ENCODE data around the gene CLIC2. TPM values are rescaled to one million over a fixed set of nuclear protein-coding genes. Genes with fewer than 3 reads are reported as not detected.
"Not testable (repeated sequence)": the region's sequence is repeated elsewhere in the genome, so short reads cannot be mapped to it uniquely, and the experiment has no call there.

The CLIC2 gene
- 0.02 TPM in 1 of 2 replicates, not detected in the other for polyA plus RNA-seq (2011; rRNA removed)
- not detected in 2 replicates for polyA minus RNA-seq (2011; rRNA and poly(A)+ RNA removed)

GRCh38 chrX:155334486-155335336, at the start of gene CLIC2:
CLIC2 (minus strand) TSS chrX:155334614; CDS start chrX:155334427, 187 bp downstream.
- Histone ChIP-seq H3K36me3 (ENCODE audit: control insufficient read depth, insufficient read depth, low read length) (no peaks in the 10 kb centered on the region), H3K4me3 (ENCODE audit: low read depth, low read length) (no peak within 1 kb of the TSS), H3K27me3 (ENCODE audit: control insufficient read depth, insufficient read depth, low read length) (no peaks in the 10 kb centered on the region)
- no peak for TF ChIP-seq CTCF (IDR thresholded peaks at IDR 0.05; ENCODE audit: insufficient read depth, low read depth, low read length)
- CTCF ChIA-PET = no interaction called here
- POLR2A ChIA-PET = no interaction called here
- DNase-seq (ENCODE audit: low read depth) = no peak

- POLR2A ChIA-PET; DNase-seq (ENCODE audit: low read depth); H3K4me3 ChIP-seq (ENCODE audit: low read depth, low read length); H3K27me3 ChIP-seq (ENCODE audit: control insufficient read depth, insufficient read depth, low read length); H3K36me3 ChIP-seq (ENCODE audit: control insufficient read depth, insufficient read depth, low read length); CTCF ChIA-PET: not testable (repeated sequence)
These were observed 48.1 kb upstream of the CLIC2 start for GRCh38 chrX:155382529-155382967.

GRCh38 chrX:155381843-155382528, 47.6 kb upstream of the CLIC2 start, which contains the start of gene F8A2:
F8A2 (plus strand) TSS chrX:155382095; CDS start chrX:155382115, 20 bp downstream.
- H3K27me3 ChIP-seq (ENCODE audit: control insufficient read depth, insufficient read depth, low read length); H3K36me3 ChIP-seq (ENCODE audit: control insufficient read depth, insufficient read depth, low read length); H3K4me3 ChIP-seq (ENCODE audit: low read depth, low read length); CTCF ChIA-PET; POLR2A ChIA-PET; DNase-seq (ENCODE audit: low read depth): not testable (repeated sequence)

- H3K36me3 ChIP-seq (ENCODE audit: control insufficient read depth, insufficient read depth, low read length); POLR2A ChIA-PET; CTCF ChIA-PET; H3K4me3 ChIP-seq (ENCODE audit: low read depth, low read length); DNase-seq (ENCODE audit: low read depth); H3K27me3 ChIP-seq (ENCODE audit: control insufficient read depth, insufficient read depth, low read length): not testable (repeated sequence)
These were observed 45.4 kb upstream of the CLIC2 start for GRCh38 chrX:155379802-155380201.

GRCh38 chrX:155373777-155374458, 39.5 kb upstream of the CLIC2 start:
- H3K27me3 ChIP-seq (ENCODE audit: control insufficient read depth, insufficient read depth, low read length); CTCF ChIA-PET; H3K4me3 ChIP-seq (ENCODE audit: low read depth, low read length); POLR2A ChIA-PET; DNase-seq (ENCODE audit: low read depth); H3K36me3 ChIP-seq (ENCODE audit: control insufficient read depth, insufficient read depth, low read length): not testable (repeated sequence)

GRCh38 chrX:155363712-155364111, 29.3 kb upstream of the CLIC2 start:
- H3K36me3 ChIP-seq (ENCODE audit: control insufficient read depth, insufficient read depth, low read length); POLR2A ChIA-PET; H3K4me3 ChIP-seq (ENCODE audit: low read depth, low read length); CTCF ChIA-PET; DNase-seq (ENCODE audit: low read depth); H3K27me3 ChIP-seq (ENCODE audit: control insufficient read depth, insufficient read depth, low read length): not testable (repeated sequence)

GRCh38 chrX:155349448-155349847, 15.0 kb upstream of the CLIC2 start:
- DNase-seq (ENCODE audit: low read depth); H3K4me3 ChIP-seq (ENCODE audit: low read depth, low read length); POLR2A ChIA-PET; H3K27me3 ChIP-seq (ENCODE audit: control insufficient read depth, insufficient read depth, low read length); H3K36me3 ChIP-seq (ENCODE audit: control insufficient read depth, insufficient read depth, low read length); CTCF ChIA-PET: not testable (repeated sequence)

GRCh38 chrX:155345689-155346088, 11.3 kb upstream of the CLIC2 start:
- CTCF ChIA-PET; POLR2A ChIA-PET; H3K27me3 ChIP-seq (ENCODE audit: control insufficient read depth, insufficient read depth, low read length); H3K36me3 ChIP-seq (ENCODE audit: control insufficient read depth, insufficient read depth, low read length); H3K4me3 ChIP-seq (ENCODE audit: low read depth, low read length); DNase-seq (ENCODE audit: low read depth): not testable (repeated sequence)

GRCh38 chrX:155335337-155335712, 911 bp upstream of the CLIC2 start:
- POLR2A ChIA-PET; DNase-seq (ENCODE audit: low read depth); CTCF ChIA-PET; H3K36me3 ChIP-seq (ENCODE audit: control insufficient read depth, insufficient read depth, low read length); H3K27me3 ChIP-seq (ENCODE audit: control insufficient read depth, insufficient read depth, low read length); H3K4me3 ChIP-seq (ENCODE audit: low read depth, low read length): not testable (repeated sequence)
